MCF 10A (cell line): ENCODE results near the gene ZMAT2. TPM values are rescaled to one million over a fixed set of nuclear protein-coding genes. Genes with fewer than 3 reads are reported as not detected.
A peak's percentile ranks its signal among the peaks of the same experiment; 100 is the strongest.
"Not testable (repeated sequence)": the region's sequence is repeated elsewhere in the genome, so short reads cannot be mapped to it uniquely, and the experiment has no call there.

Experiments
- BruUV-seq: library from RNA; stranded (reverse); fragments of 400-500 nt; replicated peaks from 2 replicates; lab custom pipeline; 2021; lab: Mats Ljungman, UMichigan
- CTCF ChIA-PET: fragments of 300-600 bp; sonication (Branson Sonifier 250); formaldehyde crosslinking; extraction: SDS; loops from one replicate; lab custom pipeline; 2021; ENCODE audit warnings: antibody characterized with exemption, inconsistent platforms; lab: Yijun Ruan, JAX
- POLR2A ChIA-PET: fragments of 300-600, 350-650 bp; sonication (Branson Sonifier 250); formaldehyde crosslinking; extraction: SDS; loops from one replicate; lab custom pipeline; 2020; ENCODE audit warnings: antibody characterized with exemption, inconsistent platforms; lab: Yijun Ruan, JAX
- DNase-seq: peaks from one replicate; pipeline ENCODE4 v3.0.0-alpha.2; 2018; ENCODE audit not compliant: unreplicated experiment
- H3K27ac Mint-ChIP-seq: one replicate; pipeline ENCODE4 v1.8.0; 2022; ENCODE audit warnings: mild to moderate bottlenecking, low read depth, mixed read lengths; ENCODE audit not compliant: unreplicated experiment
- H3K27me3 Mint-ChIP-seq: one replicate; pipeline ENCODE4 v1.8.0; 2022; ENCODE audit warnings: mixed read lengths; ENCODE audit not compliant: insufficient read depth, unreplicated experiment
- H3K36me3 Mint-ChIP-seq: one replicate; pipeline ENCODE4 v1.8.0; 2022; ENCODE audit warnings: mild to moderate bottlenecking, moderate library complexity, mixed read lengths; ENCODE audit not compliant: insufficient read depth, unreplicated experiment
- H3K4me1 Mint-ChIP-seq: one replicate; pipeline ENCODE4 v1.8.0; 2022; ENCODE audit warnings: mixed read lengths; ENCODE audit not compliant: insufficient read depth, unreplicated experiment
- H3K4me3 Mint-ChIP-seq: one replicate; pipeline ENCODE4 v1.8.0; 2022; ENCODE audit warnings: mild to moderate bottlenecking, moderate library complexity, mixed read lengths; ENCODE audit not compliant: unreplicated experiment
- H3K9me3 Mint-ChIP-seq: one replicate; pipeline ENCODE4 v1.8.0; 2022; ENCODE audit warnings: mixed read lengths; ENCODE audit not compliant: unreplicated experiment
- CTCF ChIP-seq: fragments of 200-600 bp; IDR thresholded peaks from one replicate; pipeline ENCODE4 v1.8.0; 2022; ENCODE audit warnings: antibody characterized with exemption, mild to moderate bottlenecking; ENCODE audit not compliant: unreplicated experiment
- intact Hi-C: fragments of 100-400 bp; cut with micrococcal nuclease; formaldehyde crosslinking; loops from 2 replicates; pipeline ENCODE4 v1.14.1; 2022
- total RNA-seq: library from RNA; stranded (reverse); gene quantifications from 2 replicates; pipeline ENCODE4 v1.2.3, GENCODE V29; 2022

Gene ZMAT2
- total RNA-seq, 1 experiment from 2014 or later = 54.9 TPM

GRCh38 chr5:140718266-140718592 is 18.0 kb downstream of the ZMAT2 start:
- intact Hi-C loops = loop anchor here (1.0 to 10.0 kb wide), 3 partner anchors 54 to 257 kb away; partner anchors contain the start of genes SRA1 and WDR55
- CTCF ChIA-PET = interaction anchor here (0.6 to 3.1 kb wide), 12 partner anchors 14 to 1251 kb away, joined by 3 to 12 read pairs (median 3); partner anchors contain the start of genes HARS1, HARS2 and PCDHA12

GRCh38 chr5:140720738-140721137 is 20.5 kb downstream of the ZMAT2 start:
- intact Hi-C loops = loop anchor here (1.0 to 5.0 kb wide), 3 partner anchors 145 to 478 kb away; no protein-coding TSS in a partner anchor

More at GRCh38 chr5:140718266-140718592, 18.0 kb downstream of the ZMAT2 start:
- Mint-ChIP-seq H3K4me3 (peak overlapping the region; percentile 73), H3K27me3 (no peaks in the 10 kb centered on the region), H3K9me3 (no peaks in the 10 kb centered on the region), H3K27ac (peak overlapping the region; percentile 86), H3K36me3 (peaks cover 35% of the 10 kb centered on the region), H3K4me1 (peaks cover 24% of the 10 kb centered on the region)
- DNase-seq = no peak
- TSS peak; percentile 71 for BruUV-seq
- no peak for TF ChIP-seq CTCF
- POLR2A ChIA-PET = interaction anchor here (0.7 to 7.4 kb wide), 16 partner anchors 9 to 1103 kb away, joined by 3 to 72 read pairs (median 6); partner anchors contain the start of genes ANKHD1, EIF4EBP3, HARS1 and HARS2

GRCh38 chr5:140721395-140721794 is 21.1 kb downstream of the ZMAT2 start:
- BruUV-seq, H3K4me3 Mint-ChIP-seq, H3K27me3 Mint-ChIP-seq, H3K27ac Mint-ChIP-seq, H3K9me3 Mint-ChIP-seq: not testable (repeated sequence)
- intact Hi-C loops = loop anchor here (5.0 kb wide), 1 partner anchor 479 kb away; no protein-coding TSS in a partner anchor
- CTCF ChIA-PET = interaction anchor here (0.6 to 2.4 kb wide), 8 partner anchors 10 to 370 kb away, joined by 3 to 11 read pairs (median 4); partner anchors contain the start of gene SLC4A9
- peak; percentile 11 for DNase-seq
- peaks cover 24% of the 10 kb centered on the region for H3K4me1 Mint-ChIP-seq
- POLR2A ChIA-PET = interaction anchor here (0.6 to 7.4 kb wide), 6 partner anchors 12 to 836 kb away, joined by 3 to 72 read pairs (median 6); partner anchors contain the start of genes EIF4EBP3 and ZMAT2
- peaks cover 36% of the 10 kb centered on the region for H3K36me3 Mint-ChIP-seq

More at GRCh38 chr5:140720738-140721137, 20.5 kb downstream of the ZMAT2 start:
- peaks cover 24% of the 10 kb centered on the region for H3K4me1 Mint-ChIP-seq
- DNase-seq = peak; percentile 26
- not testable (repeated sequence) for H3K27me3 Mint-ChIP-seq, H3K9me3 Mint-ChIP-seq, H3K27ac Mint-ChIP-seq, BruUV-seq
- peaks cover 30% of the 10 kb centered on the region for H3K36me3 Mint-ChIP-seq
- peak overlapping the region; percentile 11 for H3K4me3 Mint-ChIP-seq
- ChIA-PET POLR2A (interaction anchor here (0.6 to 7.4 kb wide), 8 partner anchors 11 to 836 kb away, joined by 3 to 72 read pairs (median 8); partner anchors contain the start of genes EIF4EBP3, IK, NDUFA2 and ZMAT2), CTCF (interaction anchor here (0.6 to 3.1 kb wide), 12 partner anchors 10 to 840 kb away, joined by 3 to 11 read pairs (median 4); no protein-coding TSS in a partner anchor)

- Mint-ChIP-seq H3K27ac (peak overlapping the region; percentile 42), H3K4me3 (peak overlapping the region; percentile 72), H3K27me3 (no peaks in the 10 kb centered on the region), H3K9me3 (peaks cover 7% of the 10 kb centered on the region), H3K36me3 (peaks cover 8% of the 10 kb centered on the region), H3K4me1 (peaks cover 6% of the 10 kb centered on the region)
- peak; percentile 99 for DNase-seq
- intact Hi-C loops = loop anchor here (1.0 to 5.0 kb wide), 3 partner anchors 278 to 831 kb away; no protein-coding TSS in a partner anchor
- no peak for TF ChIP-seq CTCF
- BruUV-seq = no TSS peak
- CTCF ChIA-PET = interaction anchor here (0.6 to 1.5 kb wide), 12 partner anchors 16 to 832 kb away, joined by 3 to 7 read pairs (median 3); partner anchors contain the start of gene PCDHA4
- POLR2A ChIA-PET = interaction anchor here (0.7 to 3.7 kb wide), 19 partner anchors 9 to 832 kb away, joined by 3 to 31 read pairs (median 4); partner anchors contain the start of genes ANKHD1, EIF4EBP3, HARS1 and HARS2
Measured at GRCh38 chr5:140725799-140726471, 25.7 kb downstream of the ZMAT2 start.
